ENCODE measurements around the gene PEX16.
A peak's percentile ranks its signal among the peaks of the same experiment; 100 is the strongest.

Gene PEX16

DNA sequence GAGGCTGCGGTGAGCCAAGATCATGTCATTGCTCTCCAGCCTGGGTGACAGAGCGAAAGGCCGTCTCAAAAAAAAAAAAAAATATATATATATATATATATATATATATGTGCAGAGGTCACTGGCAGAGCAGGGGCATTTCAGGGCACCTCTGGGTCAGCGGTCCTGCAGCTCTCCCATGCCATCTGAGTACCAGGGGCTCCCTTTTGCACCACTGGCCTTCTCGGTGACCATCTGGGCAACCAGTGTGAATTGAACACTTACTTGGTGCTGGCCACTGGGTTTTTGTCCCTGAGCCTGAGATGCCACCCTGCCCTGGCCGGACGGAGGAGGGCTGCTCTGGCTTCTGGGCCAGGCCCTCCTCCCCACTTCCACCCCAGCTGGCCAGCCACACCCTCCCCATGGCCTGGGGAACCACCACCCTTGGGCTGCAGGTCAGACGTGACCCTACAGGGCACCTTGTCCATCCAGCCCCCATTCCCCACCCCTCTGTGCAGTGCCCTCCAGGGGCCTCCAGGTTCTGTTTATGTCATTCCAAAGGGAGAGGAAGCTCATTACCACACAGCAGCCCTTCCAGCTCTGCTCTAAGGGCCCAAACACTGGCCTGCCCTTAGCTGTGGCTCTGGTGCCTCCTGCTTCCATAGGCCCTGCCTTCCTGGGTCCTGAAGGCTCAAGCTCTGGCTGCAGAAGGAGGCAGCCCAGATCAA is 22.0 kb downstream of the PEX16 start:
- DNase-seq = no peak

DNA sequence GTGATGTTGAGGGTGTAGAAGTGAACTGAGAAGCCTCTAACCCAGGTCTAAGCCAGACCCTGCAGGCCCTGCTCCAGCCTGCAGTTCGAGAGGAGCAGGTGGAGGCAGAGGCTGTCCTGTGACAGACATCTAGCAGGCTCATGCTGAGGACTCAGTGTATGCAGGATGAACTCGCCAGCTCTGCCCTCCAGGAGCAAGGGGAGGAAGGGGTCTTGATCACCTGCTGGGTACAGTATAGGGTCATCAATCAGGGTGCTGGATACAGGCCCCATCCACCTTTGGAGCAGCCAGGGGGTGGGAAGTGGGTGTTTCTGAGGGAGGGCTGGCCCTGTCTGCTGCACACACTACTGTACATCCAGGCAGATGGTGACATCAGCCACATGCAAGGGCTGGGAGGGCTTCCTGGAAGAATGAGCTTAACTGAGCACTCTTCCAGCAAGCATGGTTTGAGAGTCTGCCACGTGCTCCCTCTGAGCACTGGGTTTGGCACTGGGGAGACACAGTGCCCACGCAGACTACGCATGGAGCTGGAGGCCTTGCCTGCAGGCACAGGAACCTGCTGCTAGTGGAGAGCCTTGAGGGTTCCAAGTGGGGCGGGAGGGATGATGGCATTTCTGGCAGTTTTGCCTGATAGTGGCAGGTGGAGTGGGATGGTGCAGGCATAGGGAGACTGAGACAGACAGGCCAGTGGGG is 23.0 kb downstream of the PEX16 start:
- no peak for DNase-seq

DNA sequence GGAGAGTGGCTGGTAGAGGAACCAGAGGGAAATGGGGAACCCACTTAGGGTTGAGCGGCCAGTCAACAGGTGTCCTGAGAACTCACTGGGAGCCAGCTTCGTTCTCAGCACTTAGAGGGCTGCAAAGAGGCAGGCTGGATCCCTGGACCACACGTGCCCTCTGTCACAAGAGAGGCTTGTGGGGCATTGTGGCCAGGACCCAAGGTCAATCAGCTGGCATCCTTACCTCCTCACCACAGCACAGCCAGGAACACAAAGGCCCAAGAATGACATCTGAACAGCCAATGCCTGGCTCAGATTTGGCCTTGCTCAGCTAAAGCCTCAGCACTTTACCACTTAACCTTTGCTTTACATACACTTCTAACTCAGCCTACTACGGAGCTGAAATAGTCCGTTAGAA is 24.8 kb downstream of the PEX16 start:
- no peak for DNase-seq

DNA sequence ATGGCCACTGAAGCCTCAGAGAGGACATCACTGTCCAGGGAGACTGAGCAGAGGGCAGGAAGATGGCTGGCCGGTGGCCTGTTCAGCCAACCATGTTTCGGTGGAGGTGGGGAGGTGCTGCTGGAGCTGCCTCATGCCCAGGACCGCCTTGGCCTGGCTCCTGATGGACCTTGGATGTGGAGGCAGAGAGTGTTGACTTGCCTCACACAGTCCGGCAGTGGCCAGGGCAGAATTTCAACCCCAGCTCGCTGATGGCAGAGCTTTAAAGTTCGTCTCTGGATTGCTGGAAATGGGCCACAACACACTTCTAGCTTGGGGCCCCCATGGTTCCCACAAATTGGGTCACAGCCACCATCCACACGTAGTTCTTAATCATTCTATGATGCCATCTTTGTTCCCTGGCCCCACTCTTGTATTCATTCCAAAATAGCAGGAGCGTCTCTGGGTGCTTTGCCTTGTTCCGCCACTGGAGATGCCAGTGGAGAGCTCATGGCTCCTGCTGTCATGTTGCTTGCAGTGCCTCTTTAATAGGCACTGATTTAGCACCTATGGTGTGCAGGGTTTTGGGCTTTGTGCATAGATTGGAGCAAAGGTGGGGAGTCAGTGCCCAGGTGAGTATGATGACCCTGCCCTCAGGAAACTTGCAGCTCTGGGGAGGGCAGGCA is 26.7 kb downstream of the PEX16 start:
- DNase-seq = no peak

DNA sequence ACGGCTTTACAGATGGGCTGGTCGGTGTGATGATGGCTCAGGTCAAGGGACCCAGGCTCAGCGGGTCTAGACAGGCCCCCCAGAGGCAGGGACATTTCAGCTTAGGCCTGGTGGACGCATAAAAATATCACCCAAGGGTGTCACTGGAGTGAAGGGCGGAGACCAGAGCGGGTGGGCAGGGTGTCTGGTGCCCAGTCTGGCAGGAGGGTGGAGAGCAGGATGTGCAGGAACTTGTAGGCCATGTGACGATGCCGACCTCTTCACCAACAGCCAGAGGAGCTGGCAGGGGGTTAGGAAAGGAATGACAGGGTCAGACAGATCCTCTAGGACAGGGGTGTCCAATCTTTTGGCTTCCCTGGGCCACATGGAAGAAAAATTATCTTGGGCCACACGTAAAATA is 27.7 kb downstream of the PEX16 start:
- no peak for DNase-seq

DNA sequence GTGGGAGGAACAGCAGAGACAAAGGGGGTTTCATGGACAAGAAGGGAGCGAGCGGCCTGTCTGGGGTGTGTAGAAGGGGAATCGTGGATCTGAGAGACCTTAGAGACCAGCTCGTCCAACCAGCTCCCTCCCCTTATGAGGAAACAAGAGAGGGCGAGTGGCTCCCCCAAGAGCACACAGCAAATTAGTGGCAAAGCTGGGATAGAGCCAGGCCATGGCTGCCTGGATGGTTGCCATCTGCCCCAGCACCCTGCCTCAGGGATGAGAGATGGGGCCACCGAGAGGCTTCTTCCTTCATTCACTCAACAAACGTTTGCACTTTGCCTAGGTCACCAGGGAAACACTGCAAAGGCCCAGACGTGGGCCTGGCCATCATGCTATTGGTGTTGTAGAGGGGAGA is 28.1 kb downstream of the PEX16 start:
- DNase-seq = no peak

DNA sequence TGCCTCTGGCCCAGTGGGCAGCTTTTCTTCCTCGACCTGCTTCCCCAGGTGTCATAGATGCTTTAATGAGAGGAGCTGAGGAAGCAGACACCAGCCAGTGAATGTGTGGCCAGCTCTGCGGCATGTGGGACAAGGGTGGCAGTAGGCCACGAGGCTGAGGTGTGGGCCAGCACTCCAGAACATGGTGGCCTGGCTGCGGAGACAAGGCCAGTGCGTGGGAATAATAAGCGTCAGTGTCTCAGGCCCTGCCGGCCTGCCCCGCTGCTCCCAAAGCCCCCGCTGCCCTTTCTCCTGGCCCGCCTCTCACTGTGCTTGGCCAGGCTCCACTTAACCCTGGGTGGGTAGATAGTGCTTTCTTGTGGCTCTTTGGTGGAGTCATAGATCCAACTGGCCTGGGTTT is 30.1 kb downstream of the PEX16 start:
- no peak for DNase-seq

DNA sequence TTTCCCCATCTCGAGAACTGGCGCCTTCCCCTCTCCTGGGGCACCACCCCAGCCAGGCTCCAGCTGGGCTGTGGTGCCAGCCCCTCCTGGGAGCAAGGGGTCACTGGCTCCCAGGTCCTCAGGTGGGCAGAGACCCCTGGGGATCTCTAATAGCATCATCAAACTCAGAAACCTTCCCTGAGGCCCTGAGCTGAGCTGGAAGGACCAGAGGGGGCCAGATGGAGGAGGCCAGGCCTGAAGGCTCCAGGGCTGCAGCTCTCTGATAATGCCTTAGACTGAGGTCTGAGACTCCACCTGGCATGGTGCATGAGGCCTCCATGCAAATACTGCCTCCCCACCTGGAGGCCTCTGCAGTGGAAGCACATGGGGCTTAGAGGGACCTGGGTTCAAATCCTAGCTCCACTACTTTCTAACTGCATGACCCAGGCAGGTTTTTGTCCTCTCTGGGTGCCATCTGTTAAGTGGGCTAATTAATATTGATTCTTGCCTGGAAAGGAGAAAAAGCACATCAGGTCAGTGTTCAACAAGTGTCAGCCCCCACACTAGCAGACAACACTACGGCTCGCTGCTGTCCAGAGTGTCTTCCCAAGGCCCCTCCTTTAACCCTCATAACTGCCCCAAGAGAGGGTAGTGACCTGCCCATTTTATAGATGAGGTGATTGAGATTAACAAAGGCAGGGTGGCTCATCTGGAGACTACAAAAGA is 30.7 kb downstream of the PEX16 start:
- no peak for DNase-seq

DNA sequence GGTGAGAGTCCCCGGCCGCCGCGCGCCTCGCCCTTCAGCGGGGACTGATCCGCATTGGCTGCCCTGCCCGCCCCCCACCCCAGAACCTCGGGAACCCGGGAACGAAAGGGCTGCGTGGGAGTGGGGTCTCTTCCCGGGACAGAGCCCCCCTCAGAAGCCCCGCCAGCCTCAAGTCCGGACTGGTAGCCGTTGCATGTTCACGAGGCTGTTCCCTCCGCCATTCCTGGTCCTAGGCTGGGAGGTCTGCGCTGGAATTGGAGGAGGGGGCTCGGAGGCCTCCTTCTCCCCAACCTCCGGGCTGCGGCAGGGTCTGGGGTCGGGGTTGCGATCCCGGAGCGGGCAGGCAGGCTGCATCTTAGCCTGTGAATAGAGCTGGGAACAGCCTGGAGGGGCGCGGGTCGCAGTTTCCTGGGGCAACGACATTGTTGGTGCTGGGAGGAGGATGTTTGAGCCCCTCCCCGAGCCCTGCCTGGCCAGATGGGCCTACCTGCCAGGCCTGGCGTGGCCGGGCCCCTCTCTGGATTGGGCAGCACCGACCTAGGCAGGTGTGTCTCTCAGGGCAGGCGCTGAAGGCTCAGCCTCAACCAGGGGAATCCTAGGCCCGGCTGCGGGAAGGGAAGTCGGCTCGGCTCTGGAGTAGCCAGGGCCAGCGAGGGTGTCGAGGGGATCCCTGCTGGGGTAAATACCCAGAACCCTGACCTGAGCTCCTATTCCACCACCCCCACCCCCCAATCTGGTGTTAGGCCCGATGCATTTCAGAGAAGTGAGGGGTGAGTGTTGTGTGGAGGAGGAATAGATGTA is 31.6 kb downstream of the PEX16 start:
- no peak for DNase-seq

DNA sequence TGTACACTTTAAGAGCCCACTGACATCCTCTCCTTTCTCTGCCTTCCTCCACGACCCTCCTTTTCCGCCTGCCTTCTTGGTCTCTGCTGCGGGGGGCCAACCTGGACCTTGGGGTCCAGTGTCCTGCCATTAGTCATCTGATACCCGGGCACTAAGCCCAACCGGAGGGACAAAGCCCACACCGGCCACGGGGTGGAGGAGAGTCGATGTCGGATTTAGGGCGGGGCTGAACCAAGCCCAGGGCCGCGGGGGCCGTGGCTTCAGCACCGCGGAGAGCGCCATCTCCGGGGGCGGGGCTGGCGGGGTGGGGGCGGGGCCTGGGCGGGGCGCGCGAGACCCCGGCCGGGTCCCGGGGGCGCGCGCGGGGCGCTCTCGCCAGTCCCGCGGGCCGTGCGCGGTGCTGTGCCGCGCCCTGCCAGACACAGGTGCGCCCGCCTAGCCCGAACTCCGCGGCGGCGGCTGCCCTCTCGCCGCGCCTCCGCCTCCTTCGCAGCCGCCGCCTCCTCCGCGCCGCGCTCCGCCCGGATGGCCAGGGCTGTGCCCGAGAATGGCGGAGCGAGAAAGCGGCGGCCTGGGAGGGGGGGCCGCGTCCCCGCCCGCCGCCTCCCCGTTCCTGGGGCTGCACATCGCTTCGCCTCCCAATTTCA is 32.3 kb downstream of the PEX16 start, which contains the start of gene MAPK8IP1:
MAPK8IP1 (plus strand) TSS at position 378 of the 647 bp plus-strand sequence; CDS start at position 548, 170 bp downstream.
- DNase-seq = peak; percentile 46

DNA sequence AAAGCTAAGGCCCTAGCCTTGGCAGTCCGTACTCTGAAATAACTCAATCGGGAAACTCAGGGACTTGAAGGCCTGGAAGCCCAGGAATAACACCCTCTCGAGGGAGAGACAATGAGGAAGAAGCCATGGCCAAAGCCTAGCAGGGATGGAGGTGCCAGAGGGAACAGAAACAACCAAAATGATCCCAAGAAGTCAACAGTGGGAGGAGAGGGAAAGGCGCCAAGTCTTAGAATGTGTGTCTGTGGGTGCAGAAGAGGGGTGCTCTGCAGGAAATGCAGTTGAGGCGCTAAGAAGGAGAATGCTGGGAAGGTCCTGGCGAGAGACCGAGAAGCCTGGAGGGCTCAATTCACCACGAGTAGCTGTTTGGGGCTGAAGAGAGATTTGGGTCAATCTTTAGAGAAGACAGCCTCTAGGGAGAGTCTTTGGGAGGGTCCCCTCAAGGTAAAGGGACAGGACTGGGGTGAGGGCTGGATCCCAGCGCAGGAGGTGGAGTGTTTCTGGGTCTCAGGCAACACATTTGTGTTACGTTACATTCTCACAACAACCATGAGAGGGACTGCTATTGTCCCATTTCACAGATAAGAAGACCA is 33.0 kb downstream of the PEX16 start:
- no peak for DNase-seq

DNA sequence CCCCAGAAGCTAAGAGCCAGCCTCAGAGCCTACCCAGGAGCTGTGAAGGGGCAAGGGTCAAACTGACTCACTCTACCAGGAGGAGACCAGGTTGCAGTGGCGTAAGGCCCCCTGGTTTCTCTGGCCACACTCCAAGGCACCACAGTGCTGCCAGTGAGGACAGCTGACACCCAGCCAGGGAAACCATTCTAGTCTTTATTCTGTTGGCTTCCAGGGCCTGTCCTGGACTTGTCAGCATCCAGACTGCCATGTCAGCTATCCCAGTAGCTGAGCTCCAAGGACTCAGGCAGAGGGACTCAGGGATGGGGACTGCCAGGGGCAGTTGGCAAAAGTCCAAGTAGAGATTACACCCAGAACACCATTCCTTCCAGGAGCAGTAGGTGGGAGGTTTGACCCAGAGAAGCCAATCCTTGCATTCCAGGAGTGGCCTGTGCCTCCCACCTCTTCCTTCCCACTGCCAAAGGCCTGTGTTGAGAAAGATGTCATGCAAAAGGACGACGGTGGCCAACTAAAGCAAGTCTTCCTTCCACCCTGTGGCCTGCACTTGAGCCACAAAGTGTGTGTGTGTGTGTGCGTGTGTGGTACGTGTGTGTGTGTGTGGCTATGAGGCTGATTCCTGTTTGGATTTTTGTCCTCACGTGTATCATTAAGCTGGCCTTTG is 35.8 kb downstream of the PEX16 start:
- DNase-seq = no peak

DNA sequence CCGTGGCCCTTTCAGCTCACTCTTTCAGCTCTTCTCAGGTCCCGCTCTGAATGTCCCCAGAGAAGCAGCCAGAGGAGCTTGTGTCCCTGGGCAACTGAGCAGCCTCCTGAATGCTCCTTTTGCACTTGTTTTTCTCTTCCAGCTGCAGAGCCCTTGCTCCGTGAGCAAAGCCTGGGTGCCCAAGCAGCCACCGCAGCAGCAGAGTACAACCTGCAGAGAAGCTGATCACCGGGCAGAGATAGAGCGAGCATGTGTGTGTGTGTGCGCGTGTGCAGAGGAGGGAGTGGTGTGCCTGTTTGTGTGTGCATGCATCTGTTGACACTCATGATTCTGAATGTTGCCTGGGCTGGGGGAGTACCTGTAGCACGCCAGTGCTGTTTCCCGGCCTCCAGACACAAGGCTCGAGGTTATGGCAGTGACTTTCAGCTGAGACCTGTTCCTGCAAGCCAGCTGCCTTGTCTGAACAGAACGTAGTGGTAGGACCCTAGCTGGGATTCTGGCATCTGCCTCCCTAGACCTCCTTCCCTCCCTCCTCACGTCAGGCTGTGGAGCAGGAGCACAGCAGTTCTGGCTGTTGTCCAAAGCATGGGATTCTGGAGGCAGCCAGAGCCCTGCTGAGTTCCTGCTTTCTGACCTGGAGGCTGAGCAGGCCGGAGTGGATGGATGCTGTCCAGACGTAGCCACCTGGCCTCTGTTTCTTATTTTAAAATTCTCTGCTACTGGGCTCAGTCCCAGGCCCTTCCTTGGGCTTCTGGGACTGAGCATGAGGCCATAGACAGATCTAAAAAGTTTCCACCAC is 36.7 kb downstream of the PEX16 start:
- no peak for DNase-seq

DNA sequence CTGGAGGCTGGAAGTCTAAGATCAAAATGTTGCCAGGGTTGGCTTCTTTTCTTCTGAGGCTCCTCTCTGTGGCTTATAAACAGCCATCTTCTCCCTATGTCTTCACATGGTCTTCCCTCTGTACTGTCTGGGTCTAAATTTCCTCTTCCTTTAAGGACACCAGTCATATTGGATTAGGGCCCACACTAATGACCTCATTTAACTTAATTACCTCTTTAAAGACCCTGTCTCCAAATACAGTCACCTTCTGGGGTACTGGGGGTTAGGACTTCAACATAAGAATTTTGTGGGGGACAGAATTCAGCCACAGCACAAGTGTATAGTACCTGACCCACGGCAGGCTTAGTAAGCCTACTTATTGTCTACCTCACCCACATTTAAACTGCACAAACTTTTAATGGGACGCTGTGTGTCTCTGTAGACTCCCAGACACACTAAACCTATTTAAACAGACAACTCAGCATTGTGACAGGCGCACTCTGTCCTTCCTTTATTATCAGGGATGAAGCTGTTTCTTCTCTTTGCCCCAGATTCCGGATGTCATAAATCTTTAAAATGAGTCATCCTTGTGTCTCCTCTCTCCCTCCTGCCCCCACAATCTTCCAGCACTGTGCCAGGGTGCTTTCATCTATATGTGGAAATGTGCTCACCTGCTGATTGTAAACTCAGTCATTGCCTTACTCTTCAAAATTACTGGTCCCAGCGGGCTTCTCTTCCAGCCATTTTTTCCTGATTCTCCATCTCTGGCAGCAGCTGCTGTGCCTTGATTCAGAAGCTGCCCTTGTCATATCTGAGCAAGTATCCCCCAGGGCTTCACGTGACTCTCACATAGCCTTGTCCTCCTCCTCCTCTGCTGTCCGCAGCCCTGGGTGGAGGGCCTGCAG is 37.6 kb downstream of the PEX16 start:
- no peak for DNase-seq

DNA sequence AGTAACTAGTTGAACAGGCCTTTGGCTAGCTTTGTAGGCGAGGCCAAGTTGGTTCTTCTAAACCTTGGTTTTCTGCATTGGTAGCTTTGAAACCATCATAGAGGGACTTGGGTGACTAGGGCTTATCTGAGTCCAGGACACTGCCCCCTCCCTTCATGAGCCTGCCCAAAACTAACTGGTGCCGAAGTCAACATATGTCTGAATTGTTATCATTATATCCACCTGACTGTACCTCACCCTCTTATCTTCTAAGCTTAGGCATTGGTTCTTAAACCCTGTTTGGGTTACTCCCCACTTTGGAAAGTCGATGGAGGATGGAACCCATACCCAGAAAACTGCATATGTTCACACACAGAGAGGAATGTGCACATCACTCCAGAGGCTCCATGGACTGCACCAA is 39.8 kb downstream of the PEX16 start:
- DNase-seq = no peak

DNA sequence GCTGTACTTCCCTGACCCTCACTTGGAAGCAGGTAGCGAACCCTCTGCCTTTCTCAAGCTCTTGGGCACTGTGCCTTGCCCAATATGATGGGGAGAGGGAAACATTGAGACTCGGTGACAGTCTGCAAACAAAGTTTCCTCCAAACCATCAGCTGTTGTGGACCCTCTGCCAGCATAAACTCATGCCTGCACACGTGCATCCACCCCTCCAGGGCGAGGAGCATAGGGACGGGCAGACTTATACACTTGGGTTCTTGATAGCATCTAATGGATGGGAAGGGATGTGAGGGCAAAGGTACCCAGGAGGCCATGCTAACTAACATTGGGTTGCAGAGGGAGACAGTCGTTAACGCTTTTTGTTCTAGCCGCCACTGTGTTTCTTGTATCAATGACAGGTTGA is 40.5 kb downstream of the PEX16 start:
- no peak for DNase-seq

DNA sequence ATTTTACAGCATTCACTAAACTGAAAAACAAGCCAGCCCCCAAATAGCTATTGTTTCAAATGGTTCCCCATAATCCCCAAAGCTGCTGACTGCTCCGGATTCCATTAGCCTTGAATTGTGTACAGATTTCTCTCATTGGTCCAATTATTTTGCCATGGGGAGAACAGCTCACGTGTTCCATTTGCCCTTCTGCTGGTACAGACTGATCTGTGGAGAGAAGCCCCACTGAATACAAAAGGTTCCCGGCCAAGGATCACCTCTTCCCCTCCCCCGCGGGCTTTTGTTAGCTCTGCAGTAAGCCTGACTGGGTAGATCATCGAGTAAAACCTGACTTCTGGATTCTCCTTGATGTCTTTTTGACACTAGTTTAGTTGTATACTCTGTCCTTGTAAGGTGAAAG is 41.3 kb downstream of the PEX16 start:
- no peak for DNase-seq

DNA sequence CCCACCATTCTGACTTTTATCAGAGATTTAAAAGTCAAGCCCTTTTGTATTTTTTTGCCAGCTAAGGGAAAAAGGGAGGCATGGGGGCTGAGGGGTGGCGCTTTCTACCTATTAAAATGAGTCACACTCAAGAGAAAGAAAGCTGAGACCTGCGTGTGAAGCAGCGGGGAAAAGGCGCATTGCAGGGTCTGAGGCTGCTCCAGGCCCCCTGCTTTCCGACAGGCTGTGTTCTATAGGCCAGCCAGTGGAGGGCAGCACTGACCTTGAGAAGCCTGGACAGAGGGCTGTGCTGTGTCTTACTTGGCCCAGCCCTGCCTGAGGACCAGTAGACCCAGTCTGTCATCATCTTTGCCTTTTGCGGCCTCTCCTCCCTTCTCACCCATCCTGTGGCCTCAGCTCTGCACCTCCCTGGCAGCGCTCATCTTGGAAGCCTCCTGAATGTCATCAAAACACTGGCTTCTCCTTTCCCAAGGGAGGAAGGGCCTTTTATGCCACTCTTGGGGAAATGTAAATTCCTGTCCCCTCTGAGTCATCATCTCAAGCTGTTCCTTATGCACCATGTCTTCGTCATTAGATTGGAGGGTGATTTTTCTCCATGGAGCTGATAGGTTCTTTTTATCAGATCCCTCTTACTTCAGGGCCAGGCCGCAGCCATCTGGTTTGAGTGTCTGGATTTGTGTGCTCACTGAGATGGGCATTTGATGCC is 44.9 kb downstream of the PEX16 start:
- DNase-seq = no peak

DNA sequence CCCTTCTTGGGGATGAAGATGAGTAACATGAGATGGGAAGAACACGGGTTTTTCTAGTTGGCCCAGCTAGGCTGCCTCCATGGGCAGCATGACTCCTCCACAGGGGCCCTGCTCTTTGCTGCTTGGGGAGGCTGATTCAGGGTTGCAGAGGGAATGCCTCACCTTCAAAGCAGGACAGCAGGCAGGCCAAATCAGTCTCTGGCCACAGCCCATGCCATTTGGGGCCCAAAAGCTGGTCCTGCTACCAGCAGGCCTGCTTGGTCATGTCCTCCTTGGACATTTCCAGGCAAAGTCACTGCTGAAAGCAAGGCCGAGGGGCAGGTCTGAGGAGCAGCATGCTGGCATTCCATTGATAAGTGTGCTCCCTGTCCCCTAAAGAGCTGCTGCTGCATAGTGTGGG is 46.0 kb downstream of the PEX16 start:
- no peak for DNase-seq

Measured in NCI-H1048 (cell line).